ENCODE results near the gene SRP68.

Gene SRP68

DNA sequence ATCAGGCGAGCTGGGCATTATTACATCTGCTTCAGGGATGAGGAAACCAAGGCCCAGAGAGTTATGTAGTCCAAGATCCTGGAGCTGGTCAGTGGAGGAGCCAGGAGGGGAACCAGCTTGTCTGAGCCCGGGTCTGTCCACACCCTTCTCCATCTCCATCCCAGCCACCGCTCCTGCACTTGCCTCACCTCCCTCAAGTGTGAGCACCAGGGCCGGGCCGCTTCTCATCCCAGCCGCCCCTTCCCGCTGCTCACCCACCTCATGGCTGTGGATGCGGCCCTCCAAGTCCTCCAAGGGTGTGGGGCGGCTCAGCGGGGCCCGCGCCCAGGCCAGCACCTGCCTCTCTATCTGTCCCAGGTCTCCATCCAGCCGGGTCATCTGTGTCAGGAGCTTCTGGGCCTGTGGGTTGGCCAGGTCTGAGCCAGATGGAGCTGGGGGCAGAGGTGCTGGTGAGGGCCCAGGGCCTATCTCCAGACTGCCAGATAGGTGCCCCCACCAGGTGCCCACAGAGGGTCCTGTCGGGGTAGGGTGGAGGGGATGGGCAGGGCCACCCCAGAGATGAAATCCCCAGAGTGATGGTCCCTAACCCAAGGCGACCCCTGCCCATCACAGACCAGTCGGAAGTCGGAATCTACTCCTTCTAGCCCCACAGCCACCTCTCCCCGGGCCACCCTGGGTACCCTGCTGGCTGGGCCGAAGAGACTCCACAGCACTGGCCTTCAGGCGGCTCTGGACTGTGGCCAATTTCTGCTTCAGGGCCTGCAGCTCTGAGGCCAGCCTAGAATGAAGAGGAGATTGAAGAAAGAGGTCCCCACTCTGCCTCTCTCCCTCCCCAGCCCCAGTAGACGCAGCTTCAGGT lies 54.6 kb downstream of the SRP68 start:
- no peak for DNase-seq

DNA sequence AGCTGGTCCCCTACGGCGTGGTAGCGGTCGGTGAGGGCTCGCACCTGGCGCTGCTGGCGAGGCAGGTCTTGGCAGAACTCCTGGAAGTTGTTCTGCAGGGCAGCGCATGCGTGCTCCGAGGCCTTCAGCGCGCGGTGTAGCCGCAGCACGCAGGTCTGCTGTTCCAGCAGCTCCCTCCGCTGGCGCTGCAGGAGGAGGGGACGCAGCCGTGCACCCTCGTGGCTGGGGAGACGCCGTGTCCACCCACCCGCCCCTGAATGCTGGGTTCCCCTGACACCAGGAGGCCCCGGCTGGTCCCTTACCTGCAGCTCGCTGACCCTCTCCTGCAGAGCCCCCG lies 57.4 kb downstream of the SRP68 start:
- no peak for DNase-seq

DNA sequence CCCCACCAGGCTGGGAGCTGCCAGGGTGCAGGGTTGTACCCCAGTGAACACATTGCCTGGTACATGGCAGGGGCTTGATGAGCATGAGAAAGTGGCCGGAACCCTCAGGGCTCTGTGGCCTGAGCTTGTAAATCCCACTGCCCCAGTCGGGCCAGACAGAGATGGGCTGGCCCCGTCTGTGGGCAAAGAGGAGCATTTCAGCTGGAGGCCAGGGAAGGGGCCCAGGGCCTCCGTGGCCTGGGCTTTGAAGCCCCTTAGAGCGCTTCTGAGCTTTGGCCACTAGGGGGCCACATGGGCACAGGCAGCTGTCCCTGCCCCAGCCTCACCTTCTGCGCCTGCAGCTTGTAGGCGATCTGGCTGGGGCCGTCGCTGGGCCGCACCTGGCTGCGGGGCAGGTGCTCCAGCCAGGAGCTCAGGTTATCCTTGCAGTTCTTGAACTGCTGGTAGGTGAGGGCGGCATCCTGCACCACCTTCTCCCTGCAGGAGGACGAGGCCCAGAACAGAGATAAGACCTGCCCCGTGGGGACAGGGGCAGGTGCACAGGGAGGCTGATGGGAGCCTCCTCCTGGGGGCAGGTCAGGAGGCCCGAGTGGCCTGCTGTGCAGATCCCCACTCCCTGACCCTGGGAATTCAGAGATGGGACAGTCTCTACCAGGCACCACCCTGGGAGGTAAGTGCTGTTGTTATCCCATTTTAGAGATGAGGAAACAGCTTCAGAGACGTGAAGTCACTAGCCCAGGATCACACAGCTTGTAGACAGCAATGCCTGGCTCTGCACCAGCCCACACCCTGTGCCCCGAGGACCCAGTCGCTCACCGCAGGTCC lies 58.0 kb downstream of the SRP68 start:
- DNase-seq: peak; percentile 24 to 43

GRCh38 chr17:76013377-76013932 lies 58.9 kb downstream of the SRP68 start:
- DNase-seq: no peak

DNA sequence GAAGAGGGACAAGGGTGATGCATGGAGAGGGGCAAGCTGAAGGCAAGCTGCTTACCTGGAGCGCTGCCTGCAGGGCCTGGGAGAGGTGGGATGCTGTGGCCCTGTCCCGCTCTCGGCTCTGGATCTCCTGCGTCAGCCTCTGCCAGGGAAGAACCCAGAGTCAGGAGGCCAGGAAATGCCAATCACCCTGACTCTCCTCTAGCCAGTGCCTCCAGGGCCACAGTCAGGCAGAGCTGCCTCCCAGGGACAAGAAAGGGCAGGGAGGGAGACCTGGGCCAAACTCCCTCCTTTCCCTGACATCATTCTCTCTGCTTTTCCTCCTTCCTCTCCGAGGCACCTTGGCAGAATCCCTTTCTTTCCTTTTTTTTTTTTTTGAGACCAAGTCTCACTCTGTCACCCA lies 60.4 kb downstream of the SRP68 start:
- DNase-seq: no peak

DNA sequence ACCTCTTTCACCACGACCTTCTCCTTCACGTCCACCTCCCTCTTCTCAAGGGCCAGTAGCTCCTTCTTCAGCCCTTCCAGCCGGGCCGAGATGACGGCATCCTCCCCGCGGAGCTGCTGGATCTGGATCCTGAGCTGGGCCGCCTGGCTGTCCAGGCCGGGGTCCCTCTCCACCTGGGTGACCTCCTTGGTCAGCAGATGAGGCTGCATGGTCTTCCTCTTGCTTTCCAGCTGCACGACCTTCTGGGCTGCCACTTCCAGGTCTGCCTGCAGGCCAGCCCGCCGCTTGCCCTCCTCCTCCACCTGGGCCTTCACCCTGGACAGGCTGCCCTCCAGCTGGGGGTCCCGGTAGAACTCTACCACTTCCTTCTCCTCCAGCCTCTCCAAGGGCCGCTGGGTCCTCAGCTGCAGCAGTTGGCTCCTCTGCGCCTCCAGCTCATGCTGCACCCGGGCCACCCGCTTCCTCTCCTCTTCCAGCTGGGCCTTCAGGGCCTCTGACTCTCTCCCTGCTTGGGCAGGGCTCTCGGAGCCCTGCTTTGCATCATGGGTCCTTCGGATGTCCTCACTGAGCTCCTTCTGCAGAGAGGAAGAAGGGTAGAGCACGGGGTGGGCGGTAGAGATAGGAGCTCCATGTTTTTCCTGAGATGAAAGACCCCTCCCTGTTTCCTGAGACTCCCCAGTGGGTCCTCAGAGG lies 62.2 kb downstream of the SRP68 start:
- DNase-seq: no peak

DNA sequence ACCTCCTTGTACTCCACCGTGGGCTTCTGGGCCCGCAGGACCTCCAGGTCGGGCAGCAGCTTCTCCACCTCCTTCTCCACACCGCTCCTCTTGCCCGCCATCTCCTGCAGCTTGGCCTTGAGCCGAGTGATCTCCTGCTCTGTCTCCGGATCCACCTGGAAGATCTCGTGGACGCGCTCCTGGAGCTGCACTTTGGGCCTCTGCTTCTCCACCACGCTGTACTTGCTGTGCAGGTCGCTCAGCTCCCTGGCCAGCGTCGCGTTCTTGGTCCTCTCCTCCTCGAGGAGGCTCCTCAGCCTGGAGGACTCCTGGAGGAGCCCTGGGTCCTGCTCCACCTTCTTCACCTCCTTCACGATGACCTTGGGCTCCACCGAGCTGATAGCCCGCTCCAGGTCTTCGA lies 62.9 kb downstream of the SRP68 start:
- no peak for DNase-seq

DNA sequence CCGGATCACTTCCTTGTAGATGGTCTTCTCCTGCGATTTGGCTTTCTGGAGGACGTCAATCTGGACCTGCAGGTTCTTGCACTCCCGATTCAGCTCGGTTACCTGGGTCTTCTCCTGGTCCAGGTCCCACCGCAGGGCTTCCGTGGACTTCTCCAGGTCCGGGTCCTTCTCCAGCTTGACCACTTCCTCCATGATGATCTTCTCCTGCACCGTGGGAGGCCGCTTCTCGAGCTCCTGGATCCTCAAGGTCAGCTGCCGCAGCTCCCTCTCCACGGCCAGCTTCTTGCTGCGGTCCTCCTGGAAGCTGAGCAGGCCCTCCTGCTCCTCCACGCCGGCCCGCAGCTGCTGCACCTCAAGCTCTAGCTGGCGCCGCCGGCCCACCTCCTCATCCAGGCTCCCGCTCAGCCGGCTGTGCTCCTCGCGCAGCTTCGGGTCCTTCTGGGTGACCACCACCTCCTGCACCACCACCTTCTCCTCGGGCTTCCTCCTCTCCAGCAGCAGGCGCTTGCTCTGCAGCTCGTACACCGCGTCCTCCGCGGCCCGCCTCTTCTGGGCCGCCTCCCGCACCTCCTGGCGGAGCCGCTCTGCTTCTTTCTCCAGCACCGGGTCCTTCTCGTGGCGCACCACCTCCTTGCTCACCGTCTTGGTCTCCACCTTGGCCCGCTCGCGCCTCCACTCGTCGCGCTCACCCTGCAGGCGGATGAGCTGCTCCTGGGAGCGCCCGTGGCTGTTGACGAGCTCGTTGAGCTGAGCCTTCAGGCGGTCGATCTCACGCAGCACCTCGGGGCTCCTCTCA lies 63.5 kb downstream of the SRP68 start:
- DNase-seq: no peak

DNA sequence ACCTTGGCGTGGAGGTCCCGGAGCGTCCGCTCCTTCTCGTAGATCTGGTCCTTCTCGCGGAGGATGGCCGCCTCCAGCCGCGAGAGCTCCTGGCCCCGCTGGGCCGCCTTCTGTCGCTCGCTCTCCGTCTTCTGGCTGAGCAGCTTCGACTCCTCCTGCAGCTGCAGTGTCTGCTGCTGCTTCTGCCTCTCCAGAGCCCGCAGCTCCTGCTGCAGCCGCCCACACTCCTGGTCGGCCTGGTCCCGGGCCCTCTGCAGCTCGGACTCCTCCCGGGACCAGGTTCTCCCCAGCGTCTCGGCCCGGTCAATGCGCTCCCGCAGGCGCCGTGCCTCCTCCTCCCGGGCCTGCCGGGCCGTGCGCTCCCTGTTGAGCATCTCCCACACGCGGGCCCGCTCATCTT lies 64.1 kb downstream of the SRP68 start:
- DNase-seq: no peak

DNA sequence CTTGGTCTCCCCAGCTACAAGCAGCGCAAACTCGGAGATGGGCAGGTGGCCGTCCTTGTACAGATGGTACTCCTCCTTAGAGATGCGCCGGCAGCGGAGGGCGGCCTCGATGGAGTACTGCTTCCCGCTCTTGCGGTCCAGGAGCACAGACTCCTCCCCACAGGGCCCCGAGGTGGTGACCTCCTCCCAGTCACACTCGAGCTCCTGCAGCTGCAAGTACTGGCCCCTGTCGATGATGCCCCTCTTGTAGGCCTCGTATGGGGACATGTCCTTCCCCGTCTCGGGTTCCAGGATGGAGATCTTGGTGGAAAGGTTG lies 64.5 kb downstream of the SRP68 start:
- no peak for DNase-seq

DNA sequence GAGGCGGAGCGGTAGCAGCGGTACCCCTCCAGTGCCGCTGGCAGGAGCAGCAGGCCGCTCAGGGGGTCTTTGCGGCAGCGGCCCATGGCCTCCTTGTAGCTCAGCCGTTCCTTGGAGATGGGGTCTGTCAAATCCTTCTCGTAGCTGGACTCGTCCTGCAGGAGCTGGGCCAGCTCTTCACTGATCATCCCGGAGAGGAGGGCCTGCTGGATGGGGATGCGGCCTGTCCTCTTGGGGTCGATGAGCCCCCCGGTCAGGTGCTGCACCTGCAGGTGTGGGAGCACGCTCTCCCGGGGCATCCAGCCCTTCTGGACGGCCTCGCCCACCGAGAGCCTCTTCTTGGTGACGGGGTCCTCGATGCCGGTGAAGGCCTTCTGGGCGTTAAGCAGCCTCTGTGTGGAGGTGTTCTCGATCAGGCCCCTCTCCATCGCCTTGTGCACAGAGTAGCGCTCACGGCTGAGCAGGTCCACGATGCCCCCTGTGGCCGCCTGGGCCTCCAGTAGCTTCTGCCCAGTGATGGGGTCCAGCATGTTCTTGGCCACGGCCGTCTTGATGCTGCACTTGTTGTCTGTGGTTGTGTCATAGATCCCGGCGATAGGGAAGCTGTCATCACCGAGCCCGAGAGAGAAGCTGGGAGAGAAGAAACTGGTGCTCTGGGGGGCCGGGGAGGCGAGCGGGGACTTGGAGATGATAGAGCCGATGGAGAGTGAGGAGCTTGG lies 65.0 kb downstream of the SRP68 start:
- DNase-seq: no peak

- DNase-seq: peak; percentile 33 to 51
These were observed 66.8 kb downstream of the SRP68 start for GRCh38 chr17:76005263-76006149.

- DNase-seq: no peak
These were observed 67.5 kb downstream of the SRP68 start for GRCh38 chr17:76004750-76005262.

GRCh38 chr17:76003915-76004314 lies 68.4 kb downstream of the SRP68 start:
- DNase-seq: no peak

DNA sequence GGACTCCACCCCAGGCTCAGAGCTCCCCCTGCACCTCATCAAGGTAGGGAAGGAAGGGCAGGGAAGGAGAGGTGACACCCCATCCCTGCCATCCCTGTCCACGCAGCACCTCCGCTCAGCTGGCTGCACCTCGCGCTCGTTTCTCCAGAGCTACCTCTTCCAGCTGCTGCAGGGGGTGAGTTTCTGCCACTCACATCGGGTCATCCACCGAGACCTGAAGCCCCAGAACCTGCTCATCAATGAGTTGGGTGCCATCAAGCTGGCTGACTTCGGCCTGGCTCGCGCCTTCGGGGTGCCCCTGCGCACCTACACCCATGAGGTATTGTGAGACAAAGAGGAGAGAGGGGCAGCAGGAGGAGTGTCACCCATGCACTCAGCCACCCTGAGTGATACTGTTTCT lies 70.2 kb downstream of the SRP68 start:
- DNase-seq: no peak

GRCh38 chr17:76000755-76001521 lies 71.4 kb downstream of the SRP68 start, which contains the start of gene CDK3:
CDK3 (plus strand) TSS chr17:76000855; CDS start chr17:76001426, 571 bp downstream.
- DNase-seq: no peak

DNA sequence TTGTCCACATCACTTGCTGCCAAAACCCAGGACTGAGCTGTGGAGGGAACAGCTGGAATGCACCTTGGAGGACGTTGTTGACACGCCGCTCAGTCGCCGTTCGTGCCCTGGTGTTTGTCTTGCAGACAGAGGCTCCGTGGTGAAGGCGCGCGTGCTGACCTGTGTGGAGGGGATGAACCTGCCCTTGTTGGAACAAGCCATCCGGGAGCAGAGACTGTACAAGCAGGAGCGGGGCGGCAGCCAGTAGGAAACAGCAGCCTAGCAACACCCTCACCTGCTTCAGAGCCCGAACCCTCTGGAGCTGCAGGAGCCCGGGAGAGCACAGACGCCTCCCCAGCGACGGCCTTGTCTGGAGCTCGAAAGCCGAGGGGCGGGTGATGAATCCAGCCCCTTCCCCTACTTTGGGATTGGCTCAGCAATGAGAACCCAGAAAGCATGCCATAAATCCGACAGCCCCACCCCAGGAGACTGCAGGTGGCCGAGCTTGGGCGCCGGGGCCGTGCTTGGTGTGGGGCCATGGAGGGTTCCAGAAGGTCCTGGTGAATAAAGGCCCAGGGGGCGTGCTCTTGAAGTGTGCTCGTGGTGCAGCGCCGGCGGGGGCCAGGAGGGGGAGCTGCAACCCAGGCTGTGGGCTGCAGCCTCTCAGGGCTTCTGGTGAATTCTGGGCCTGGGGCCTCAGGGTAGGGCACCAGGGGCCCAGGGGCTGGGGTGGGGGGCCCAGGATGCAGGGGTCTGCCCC lies 72.1 kb downstream of the SRP68 start:
- peak; percentile 24 to 41 for DNase-seq

DNA sequence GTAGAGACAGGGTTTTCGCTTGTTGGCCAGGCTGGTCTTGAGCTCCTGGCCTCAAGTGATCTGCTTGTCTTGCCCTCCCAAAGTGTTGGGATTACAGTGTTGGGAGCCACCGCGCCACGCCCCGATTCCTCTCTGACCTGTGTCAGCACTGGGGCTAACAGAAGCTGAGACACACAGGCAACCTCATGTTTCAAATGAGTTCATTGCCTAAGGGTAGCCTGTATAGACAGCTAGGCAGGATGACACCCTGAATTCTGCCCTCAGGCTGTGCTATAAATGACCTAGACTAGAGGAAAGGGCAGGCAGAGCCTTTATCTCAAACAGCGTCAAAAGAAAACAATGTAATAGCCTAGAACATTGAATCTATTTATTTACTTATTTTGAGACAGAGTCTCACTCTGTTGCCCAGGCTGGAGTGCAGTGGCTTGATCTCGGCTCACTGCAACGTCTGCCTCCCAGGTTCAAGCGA lies 74.0 kb downstream of the SRP68 start:
- no peak for DNase-seq
